CD4-positive, alpha-beta T cell treated with Interleukin-17A for 4 hours (primary cell): ENCODE measurements around the gene C1QTNF8.

ENCODE experiments used
- DNase-seq: peaks from one replicate; pipeline ENCODE4 v3.0.0-alpha.2; 2020; ENCODE audit warnings: mixed read lengths

Gene C1QTNF8

DNA sequence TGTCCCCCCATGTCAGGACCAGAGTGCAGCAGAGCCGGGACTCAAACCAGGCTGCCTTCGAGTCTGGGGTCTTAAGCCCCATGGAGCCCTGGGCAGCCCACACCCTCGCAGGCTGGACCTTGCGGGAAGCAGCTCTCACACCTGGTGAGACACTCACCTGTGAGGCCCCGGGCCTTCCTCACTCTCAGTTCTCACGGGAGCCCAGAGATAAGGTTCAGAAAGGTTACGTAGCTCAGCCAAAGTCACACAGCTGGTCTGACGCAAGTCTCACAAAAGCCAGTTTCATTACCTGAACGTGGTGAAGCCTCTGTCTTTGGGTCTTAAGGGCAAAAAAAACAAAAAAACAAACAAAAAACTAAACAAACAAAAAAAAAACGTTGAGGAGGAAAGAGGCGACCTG is 56.3 kb downstream of the C1QTNF8 start:
- no peak for DNase-seq

DNA sequence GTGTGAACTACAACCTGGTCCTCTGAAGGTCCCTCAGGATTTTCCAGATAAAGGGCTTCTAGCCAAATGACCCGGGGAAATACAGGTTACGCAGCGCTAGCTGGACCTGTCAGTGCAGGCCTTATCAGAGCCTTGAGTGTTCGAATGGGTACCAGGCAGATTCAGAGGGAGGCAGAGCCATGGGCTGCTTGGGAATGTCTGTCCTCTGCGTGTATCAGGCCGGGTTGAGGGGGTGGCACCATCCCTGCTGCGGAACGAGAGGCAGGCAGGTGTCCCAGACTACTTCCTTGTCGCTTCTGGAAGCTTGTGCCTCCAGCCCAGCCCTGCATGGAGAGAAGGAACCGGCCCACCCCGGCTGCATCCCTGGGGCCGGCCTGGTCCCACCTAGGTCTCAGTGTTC is 57.1 kb downstream of the C1QTNF8 start:
- DNase-seq: no peak
